ENCODE measurements around the gene TMEM151A. TPM values are rescaled to one million over a fixed set of nuclear protein-coding genes. Genes with fewer than 3 reads are reported as not detected.
"Not testable (repeated sequence)": the region's sequence is repeated elsewhere in the genome, so short reads cannot be mapped to it uniquely, and the experiment has no call there.

The TMEM151A gene
- total and polyA plus RNA-seq, 9 donors, result 0.15 to 10.8 (median 0.24) TPM; not detected in 4

DNA sequence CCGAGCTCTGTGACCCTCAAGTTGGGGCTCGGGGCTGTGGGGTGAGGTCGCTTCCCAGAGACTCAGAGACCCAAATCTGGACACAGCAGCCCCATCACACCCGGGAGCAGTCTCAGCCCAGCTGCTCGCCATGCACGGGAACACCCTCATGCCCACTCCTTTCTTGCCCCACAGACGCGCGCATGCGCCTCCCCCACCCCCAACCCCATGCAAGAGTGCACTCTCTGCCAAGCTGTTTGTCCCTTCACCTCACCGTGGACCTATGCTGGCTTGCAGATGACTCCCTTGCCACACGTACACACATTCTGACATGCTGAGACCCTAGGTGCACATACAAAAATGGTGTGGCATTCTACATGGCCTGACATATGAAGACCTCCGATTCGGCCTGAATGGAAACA is 25.6 kb downstream of the TMEM151A start:
- peaks cover 33% of the 10 kb centered on the region for H3K4me1 ChIP-seq (ENCODE audit: insufficient read depth)
- intact Hi-C loops (cut with DNase I), result no loop called here
- DNase-seq, result peak; percentile 57 to 79 (median 68)
- TF ChIP-seq POLR2A (IDR thresholded peaks at IDR 0.05) (no peak), EP300 (IDR thresholded peaks at IDR 0.05) (no peak)
- TF ChIP-seq, protein P1, sequence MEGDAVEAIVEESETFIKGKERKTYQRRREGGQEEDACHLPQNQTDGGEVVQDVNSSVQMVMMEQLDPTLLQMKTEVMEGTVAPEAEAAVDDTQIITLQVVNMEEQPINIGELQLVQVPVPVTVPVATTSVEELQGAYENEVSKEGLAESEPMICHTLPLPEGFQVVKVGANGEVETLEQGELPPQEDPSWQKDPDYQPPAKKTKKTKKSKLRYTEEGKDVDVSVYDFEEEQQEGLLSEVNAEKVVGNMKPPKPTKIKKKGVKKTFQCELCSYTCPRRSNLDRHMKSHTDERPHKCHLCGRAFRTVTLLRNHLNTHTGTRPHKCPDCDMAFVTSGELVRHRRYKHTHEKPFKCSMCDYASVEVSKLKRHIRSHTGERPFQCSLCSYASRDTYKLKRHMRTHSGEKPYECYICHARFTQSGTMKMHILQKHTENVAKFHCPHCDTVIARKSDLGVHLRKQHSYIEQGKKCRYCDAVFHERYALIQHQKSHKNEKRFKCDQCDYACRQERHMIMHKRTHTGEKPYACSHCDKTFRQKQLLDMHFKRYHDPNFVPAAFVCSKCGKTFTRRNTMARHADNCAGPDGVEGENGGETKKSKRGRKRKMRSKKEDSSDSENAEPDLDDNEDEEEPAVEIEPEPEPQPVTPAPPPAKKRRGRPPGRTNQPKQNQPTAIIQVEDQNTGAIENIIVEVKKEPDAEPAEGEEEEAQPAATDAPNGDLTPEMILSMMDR (IDR thresholded peaks at IDR 0.05), result no peak
- WGBS, 3 donors, result 2 to 5% (median 4%) methylated on average over 11 to 14 of the region's 14 CpGs
- H3K36me3 ChIP-seq, result no peaks in the 10 kb centered on the region
- no peaks in the 10 kb centered on the region for H3K27me3 ChIP-seq
- H3K27ac ChIP-seq, result peak overlapping the region; percentile 42 to 76
- H3K9me3 ChIP-seq, result no peaks in the 10 kb centered on the region
- H3K4me3 ChIP-seq, result peak overlapping the region; percentile 43

GRCh38 chr11:66317723-66318599 is 26.3 kb downstream of the TMEM151A start:
- no peaks in the 10 kb centered on the region for H3K9me3 ChIP-seq
- WGBS, 3 donors, result 18 to 23% (median 19%) methylated on average over 15 to 16 of the region's 16 CpGs
- DNase-seq, result peak; percentile 52 to 75 (median 65)
- no peaks in the 10 kb centered on the region for H3K27me3 ChIP-seq
- H3K36me3 ChIP-seq, result no peaks in the 10 kb centered on the region
- no peak for TF ChIP-seq POLR2A (IDR thresholded peaks at IDR 0.05)
- TF ChIP-seq, protein P1 (IDR thresholded peaks at IDR 0.05), result no peak
- TF ChIP-seq EP300 (IDR thresholded peaks at IDR 0.05), result no peak
- peak overlapping the region; percentile 42 to 76 for H3K27ac ChIP-seq
- H3K4me3 ChIP-seq, result no peak overlapping the region
- intact Hi-C loops (cut with DNase I), result no loop called here
- peaks cover 33% of the 10 kb centered on the region for H3K4me1 ChIP-seq (ENCODE audit: insufficient read depth)

DNA sequence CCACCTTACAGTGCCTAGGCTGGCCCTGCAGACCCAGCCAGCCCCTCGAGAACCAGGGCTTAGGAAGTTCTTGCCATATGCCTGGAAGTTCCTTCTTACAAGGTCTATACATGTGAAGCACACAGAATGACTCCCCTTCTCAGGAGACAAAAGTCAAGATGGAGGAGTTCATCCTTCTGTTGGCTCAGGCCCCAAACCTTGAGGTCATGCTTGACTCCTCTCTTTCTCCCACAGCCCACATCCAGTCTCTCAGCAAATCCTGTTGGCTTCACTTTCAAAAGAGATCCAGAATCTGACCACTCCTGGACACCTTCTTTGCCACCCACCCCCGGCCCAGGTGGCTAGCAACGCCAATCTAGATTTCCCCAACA is 26.9 kb downstream of the TMEM151A start:
- H3K4me1 ChIP-seq (ENCODE audit: insufficient read depth), result peaks cover 32% of the 10 kb centered on the region
- no peaks in the 10 kb centered on the region for H3K9me3 ChIP-seq
- no peak overlapping the region for H3K4me3 ChIP-seq
- no peaks in the 10 kb centered on the region for H3K36me3 ChIP-seq
- intact Hi-C loops (cut with DNase I), result no loop called here
- TF ChIP-seq EP300 (IDR thresholded peaks at IDR 0.05) (no peak), POLR2A (IDR thresholded peaks at IDR 0.05) (no peak)
- TF ChIP-seq, protein P1 (IDR thresholded peaks at IDR 0.05), result no peak
- DNase-seq, result peak in 1 of 5 donors; percentile 15
- WGBS, 3 donors, result 51 to 73% (median 67%) methylated on average over 3 of the region's 3 CpGs
- peak overlapping the region in 1 of 2 donors; percentile 76 for H3K27ac ChIP-seq
- H3K27me3 ChIP-seq, result no peaks in the 10 kb centered on the region

DNA sequence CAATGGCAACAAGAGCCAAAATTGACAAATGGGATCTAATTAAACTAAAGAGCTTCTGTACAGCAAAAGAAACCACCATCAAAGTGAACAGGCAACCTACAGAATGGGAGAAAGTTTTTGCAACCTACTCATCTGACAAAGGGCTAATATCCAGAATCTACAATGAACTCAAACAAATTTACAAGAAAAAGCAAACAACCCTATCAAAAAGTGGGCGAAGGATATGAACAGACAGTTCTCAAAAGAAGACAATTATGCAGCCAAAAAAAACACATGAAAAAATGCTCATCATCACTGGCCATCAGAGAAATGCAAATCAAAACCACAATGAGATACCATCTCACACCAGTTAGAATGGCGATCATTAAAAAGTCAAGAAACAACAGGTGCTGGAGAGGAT is 28.6 kb downstream of the TMEM151A start:
- H3K36me3 ChIP-seq; H3K9me3 ChIP-seq; intact Hi-C loops (cut with DNase I); H3K27me3 ChIP-seq; H3K4me3 ChIP-seq; DNase-seq; H3K27ac ChIP-seq: not testable (repeated sequence)
- WGBS, 3 donors, result 96 to 100% (median 99%) methylated on average over 1 to 2 of the region's 2 CpGs
- peaks cover 26% of the 10 kb centered on the region for H3K4me1 ChIP-seq (ENCODE audit: insufficient read depth)

DNA sequence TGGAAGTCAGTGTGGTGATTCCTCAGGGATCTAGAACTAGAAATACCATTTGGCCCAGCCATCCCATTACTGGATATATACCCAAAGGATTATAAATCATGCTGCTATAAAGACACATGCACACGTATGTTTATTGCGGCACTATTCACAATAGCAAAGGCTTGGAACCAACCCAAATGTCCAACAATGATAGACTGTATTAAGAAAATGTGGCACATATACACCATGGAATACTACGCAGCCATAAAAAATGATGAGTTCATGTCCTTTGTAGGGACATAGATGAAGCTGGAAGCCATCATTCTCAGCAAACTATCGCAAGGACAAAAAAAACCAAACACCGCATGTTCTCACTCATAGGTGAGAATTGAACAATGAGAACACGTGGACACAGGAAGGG is 29.1 kb downstream of the TMEM151A start:
- H3K27ac ChIP-seq; H3K9me3 ChIP-seq; H3K4me3 ChIP-seq; H3K36me3 ChIP-seq; intact Hi-C loops (cut with DNase I); DNase-seq; H3K27me3 ChIP-seq: not testable (repeated sequence)
- WGBS, 3 donors, result 88 to 93% (median 92%) methylated on average over 6 of the region's 6 CpGs
- H3K4me1 ChIP-seq (ENCODE audit: insufficient read depth), result peaks cover 26% of the 10 kb centered on the region

Data from ovary (tissue), 9 donors.